NCI-H1417 treated with DMSO at 0.1 percent for 48 hours (cell line): ENCODE results near the gene LDB2.

Experiments used
- DNase-seq: peaks from one replicate; lab custom pipeline; 2025; lab: John Stamatoyannopoulos, UW

The LDB2 gene

GRCh38 chr4:16802044-16802443 lies 96.4 kb downstream of the LDB2 start:
- no peak for DNase-seq

- no peak for DNase-seq
Observed at GRCh38 chr4:16801356-16801755, 97.1 kb downstream of the LDB2 start.

GRCh38 chr4:16794816-16795445 lies 103.5 kb downstream of the LDB2 start:
- DNase-seq = no peak

- no peak for DNase-seq
Observed at GRCh38 chr4:16791460-16791859, 107.0 kb downstream of the LDB2 start.

GRCh38 chr4:16790508-16790907 lies 107.9 kb downstream of the LDB2 start:
- no peak for DNase-seq

GRCh38 chr4:16788868-16789267 lies 109.6 kb downstream of the LDB2 start:
- DNase-seq = no peak

- no peak for DNase-seq
Observed at GRCh38 chr4:16785793-16786527, 112.5 kb downstream of the LDB2 start.

- DNase-seq = no peak
Observed at GRCh38 chr4:16783119-16783518, 115.3 kb downstream of the LDB2 start.

GRCh38 chr4:16779028-16779675 lies 119.3 kb downstream of the LDB2 start:
- no peak for DNase-seq

- no peak for DNase-seq
Observed at GRCh38 chr4:16777726-16778125, 120.7 kb downstream of the LDB2 start.

GRCh38 chr4:16775411-16776154 lies 122.9 kb downstream of the LDB2 start:
- DNase-seq = no peak

- DNase-seq = no peak
Observed at GRCh38 chr4:16772366-16772850, 126.0 kb downstream of the LDB2 start.

GRCh38 chr4:16770710-16771285 lies 127.6 kb downstream of the LDB2 start:
- no peak for DNase-seq

- no peak for DNase-seq
Observed at GRCh38 chr4:16767861-16768260, 130.6 kb downstream of the LDB2 start.

- DNase-seq = no peak
Observed at GRCh38 chr4:16767251-16767650, 131.2 kb downstream of the LDB2 start.

- no peak for DNase-seq
Observed at GRCh38 chr4:16765546-16765945, 132.9 kb downstream of the LDB2 start.

- DNase-seq = no peak
Observed at GRCh38 chr4:16764622-16765021, 133.8 kb downstream of the LDB2 start.

GRCh38 chr4:16760617-16761363 lies 137.7 kb downstream of the LDB2 start:
- no peak for DNase-seq

GRCh38 chr4:16759931-16760582 lies 138.4 kb downstream of the LDB2 start:
- no peak for DNase-seq

- DNase-seq = no peak
Observed at GRCh38 chr4:16758816-16759215, 139.6 kb downstream of the LDB2 start.

GRCh38 chr4:16758255-16758654 lies 140.2 kb downstream of the LDB2 start:
- no peak for DNase-seq
